ENCODE results near the gene PTPRN.

Gene PTPRN

DNA sequence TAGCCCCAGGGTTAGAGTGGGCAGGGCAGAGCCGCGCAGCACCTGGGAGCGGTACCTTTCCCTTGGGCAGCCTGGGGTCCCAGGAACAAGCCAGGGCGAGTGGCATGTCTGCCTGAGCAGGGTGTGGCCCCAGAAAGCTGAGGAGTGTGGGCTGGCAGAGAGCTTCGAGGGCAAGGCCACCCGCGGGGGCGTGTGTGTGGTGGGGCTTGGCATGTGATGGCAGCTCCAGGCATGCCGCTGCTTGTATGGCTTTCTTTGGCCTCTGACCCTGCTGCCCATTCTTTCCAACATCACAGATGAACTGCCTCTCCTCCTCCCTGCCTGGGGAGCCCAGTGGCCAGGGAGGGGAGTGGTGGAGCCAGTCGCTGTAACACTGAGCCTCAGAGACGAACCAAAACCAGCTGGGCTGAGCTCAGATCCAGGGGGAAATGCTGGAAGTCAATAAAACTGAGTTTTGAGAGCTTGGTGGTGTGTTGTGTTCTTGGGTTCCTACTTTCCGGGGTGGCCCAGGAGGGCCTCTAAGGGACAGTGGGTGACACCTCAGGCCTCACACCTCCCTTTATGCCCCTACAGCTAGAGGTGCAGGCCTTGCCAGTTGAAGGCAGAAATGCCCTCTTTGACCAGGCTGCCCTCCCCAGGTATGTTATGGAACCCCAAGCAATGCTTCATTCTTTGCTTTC is 22.6 kb downstream of the PTPRN start:
- no peak for DNase-seq

GRCh38 chr2:219285894-219286425 is 23.2 kb downstream of the PTPRN start:
- DNase-seq, result no peak

- DNase-seq, result no peak
These were observed 23.8 kb downstream of the PTPRN start for GRCh38 chr2:219285373-219285735.

- DNase-seq, result no peak
These were observed 24.5 kb downstream of the PTPRN start for GRCh38 chr2:219284501-219285372.

DNA sequence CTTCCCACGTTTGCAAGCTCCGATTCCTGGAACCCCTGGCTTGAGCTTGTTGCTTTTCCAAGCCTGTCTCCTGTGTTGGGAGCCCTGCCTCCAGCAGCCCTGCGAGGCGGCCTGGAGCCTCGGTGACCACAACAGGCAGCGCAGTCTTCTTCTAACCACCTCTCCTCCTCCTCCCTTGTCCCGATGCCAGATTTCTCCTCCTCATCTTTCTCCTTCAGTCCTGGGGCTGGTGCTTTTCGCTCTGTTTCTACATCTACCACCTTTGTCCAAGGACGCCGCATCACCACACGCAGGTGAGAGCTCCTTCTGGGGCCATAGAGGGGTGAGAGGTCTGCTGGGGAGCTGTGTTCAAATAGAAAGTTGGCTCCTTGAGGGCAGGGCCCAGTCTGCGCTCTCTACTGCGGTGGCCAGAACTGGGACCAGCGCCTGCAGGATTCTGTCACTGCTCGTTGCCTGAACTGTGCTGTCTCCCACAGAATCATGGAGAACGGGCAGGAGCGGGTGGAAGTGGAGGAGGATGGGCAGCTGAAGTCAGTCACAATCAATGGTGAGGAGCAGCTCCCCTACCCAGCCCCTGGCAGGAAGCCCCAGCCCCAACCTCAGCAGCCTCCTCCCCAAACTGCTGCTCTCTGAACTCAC is 26.1 kb downstream of the PTPRN start:
- DNase-seq, result no peak

DNA sequence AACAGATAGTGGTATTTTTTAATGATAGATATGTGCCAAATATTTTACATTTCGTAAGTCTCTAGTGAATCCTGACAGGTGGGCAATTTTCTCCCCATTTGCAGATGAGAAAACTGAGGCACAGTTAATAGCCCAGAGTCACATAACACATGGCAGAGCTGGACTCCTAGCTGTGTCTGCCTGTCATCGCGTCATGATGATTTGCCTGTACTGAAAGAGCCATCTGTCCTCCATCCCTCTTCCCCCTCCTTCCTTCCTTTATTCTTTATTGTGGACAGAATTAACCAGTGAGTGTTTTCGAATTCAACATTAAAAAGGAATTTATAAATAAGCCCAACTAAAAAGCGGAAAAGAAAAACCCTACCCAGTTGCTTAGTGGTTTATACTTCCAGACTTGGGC is 26.8 kb downstream of the PTPRN start:
- DNase-seq, result no peak

GRCh38 chr2:219281588-219281987 is 27.6 kb downstream of the PTPRN start:
- DNase-seq, result no peak

DNA sequence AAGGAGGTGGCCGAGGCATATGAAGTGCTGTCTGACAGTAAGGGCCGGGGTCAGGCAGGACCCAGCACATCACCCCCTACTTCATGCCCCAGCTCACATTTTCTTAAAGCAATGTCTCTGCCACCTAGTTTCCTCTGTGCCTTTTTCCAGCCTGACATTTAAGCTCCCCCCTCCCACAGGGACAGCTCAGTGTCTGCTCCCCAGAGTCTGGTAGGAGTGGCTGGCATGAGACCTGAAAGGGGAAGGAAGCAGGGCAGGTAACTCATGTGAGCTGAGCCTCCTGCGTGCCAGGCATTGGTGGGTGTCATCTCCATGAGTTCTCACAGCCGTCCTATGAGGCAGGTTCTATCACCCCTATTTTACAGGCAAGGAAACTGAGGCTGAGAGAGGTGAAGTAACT is 28.6 kb downstream of the PTPRN start:
- DNase-seq, result no peak

GRCh38 chr2:219279916-219280516 is 29.2 kb downstream of the PTPRN start:
- DNase-seq, result no peak

DNA sequence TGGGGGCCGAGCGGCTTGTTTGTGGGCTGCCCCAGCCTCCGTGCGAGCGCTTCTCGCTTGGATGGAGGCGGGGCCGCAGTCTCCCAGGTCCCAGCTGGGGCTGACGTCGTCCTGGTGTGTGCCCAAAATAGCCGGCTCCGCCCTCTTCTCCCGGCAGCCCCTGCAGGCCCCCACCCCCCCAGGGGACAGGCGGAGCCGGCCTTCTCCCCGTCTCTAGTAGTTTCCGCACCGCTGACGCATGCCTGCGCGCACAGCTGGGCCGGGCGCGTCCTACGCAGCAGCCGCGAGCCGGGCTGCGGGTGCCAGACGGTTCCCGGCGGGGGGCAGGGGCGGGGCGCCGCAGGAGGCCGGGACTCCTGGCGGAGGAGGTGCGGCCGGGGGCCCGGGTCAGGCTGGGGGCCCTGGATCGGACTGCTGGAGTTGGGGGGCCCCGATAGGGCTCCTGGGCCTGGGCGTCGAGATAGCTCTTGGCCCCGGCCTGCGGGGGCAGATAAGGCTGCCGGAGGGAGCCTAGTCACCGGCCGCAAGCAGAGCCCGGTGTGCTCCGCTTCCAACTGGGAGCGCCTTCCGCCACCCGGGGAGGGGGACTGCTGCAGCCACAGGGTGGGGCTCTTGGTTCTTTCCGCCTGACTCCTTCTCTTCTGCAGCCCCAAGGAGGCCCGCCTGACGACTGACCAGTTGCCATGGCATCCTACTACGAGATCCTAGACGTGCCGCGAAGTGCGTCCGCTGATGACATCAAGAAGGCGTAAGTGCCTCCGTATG is 29.9 kb downstream of the PTPRN start, which contains the start of gene DNAJB2:
Gene DNAJB2 (plus strand): TSS at position 216 of the 765 bp plus-strand sequence. CDS start 468 bp downstream, at position 684.
- DNase-seq, result peak; percentile 90

GRCh38 chr2:219278655-219279150 is 30.5 kb downstream of the PTPRN start:
- DNase-seq, result no peak

DNA sequence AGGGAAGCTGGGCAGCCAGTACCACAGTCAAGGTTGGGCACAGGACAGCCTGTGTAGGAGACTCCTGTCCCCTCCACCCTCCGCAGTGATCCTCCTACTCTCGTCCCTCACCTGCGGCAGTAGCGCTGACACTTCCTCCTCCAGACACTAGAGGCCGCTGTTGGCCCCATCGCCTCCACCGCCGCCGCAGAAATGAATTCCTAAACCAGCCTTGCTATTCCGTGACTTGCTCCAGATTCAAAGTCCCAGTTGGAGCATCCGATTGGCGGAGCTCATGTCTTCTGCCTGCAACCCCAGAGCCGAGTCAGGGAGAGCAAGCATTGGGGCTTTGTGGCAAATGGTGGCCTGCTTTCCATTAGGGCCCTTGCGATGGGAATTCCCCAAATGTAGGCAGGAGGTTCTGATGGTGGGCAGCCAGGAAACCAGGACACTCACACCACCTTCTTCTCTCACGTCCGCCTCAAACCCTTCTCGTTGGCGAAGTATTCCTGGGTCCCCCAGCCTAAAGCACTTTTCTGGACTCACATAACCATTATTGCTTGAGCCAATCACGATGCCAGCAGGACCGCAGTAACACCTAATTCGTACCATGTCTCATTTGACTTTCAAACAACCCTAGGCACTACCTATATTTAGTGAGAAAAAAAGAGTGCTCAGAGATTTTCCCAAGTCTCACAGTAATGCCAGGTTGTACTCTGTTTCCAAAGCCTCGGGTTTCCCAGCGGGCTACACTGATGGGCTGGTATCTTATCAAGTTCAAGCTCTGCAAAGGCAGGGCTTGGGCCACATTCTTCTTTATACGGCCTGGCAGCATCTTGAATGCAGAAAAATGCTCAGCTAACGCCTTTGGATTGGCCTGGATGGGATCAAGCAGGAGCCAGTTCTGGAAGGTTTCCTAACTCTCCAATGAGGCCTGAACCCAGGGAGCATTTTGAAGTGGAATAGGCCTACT is 31.2 kb downstream of the PTPRN start:
- DNase-seq, result no peak

- no peak for DNase-seq
These were observed 34.8 kb downstream of the PTPRN start for GRCh38 chr2:219274361-219274921.

DNA sequence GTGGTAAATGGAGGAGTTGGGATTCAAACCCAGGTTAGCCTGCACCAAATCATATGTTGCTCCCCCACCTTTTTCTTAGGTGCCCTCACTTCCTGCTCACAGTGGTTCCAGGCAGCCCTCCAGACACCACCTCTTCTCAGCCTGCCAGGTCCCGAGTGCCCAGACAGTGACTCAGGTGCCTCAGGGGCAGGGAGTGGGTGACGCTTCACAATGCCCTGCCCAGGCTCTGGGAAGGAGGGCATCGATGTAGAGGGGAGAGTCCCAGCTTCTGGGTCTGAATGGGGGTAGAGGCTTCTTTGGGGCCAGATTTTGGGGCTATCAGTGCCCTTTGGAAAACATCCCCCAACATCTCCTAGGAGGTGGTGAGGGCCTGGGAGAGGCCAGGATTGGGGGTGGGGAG is 35.3 kb downstream of the PTPRN start:
- no peak for DNase-seq

DNA sequence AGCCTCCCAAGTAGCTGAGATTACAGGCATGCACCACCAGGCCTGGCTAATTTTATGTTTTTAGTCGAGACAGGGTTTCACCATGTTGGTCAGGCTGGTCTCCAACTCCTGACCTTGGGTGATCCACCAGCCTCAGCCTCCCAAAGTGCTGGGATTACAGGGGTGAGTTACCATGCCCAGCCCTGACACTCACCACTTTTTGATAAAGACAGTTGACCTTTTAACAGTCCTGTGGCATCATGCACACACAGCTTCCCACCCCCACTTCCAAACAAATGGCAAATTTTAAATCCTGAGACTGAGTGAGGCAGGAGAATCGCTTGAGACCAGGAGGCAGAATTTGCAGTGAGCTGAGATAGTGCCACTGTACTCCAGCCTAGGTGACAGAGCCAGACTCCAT is 36.2 kb downstream of the PTPRN start:
- no peak for DNase-seq

- no peak for DNase-seq
These were observed 36.8 kb downstream of the PTPRN start for GRCh38 chr2:219272356-219272755.

DNA sequence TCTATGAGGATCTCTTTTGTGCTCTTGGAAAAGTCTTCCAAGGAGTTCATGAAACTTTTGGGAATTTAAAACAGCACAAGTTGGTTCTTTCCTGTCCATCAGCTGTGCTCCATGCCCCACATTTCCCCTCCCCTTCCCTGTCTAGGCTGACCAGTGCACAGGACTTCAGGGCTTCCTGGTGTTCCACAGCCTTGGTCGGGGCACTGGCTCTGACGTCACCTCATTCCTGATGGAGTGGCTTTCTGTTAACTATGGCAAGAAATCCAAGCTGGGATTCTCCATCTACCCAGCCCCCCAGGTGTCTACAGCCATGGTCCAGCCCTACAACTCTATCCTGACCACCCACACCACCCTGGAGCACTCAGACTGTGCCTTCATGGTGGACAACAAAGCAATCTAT is 38.2 kb downstream of the PTPRN start:
- no peak for DNase-seq

GRCh38 chr2:219270055-219270372 is 39.2 kb downstream of the PTPRN start:
- DNase-seq, result no peak

- DNase-seq, result no peak
These were observed 39.7 kb downstream of the PTPRN start for GRCh38 chr2:219269362-219270054.

GRCh38 chr2:219268294-219268693 is 40.9 kb downstream of the PTPRN start:
- DNase-seq, result no peak
